ENCODE measurements around the gene INTS13. TPM values are rescaled to one million over a fixed set of nuclear protein-coding genes. Genes with fewer than 3 reads are reported as not detected.

The INTS13 gene
- total RNA-seq, 1 donor from 2014 or later, result 24.4 TPM

- Histone ChIP-seq H3K9me3 (replicated peaks) (no peaks in the 10 kb centered on the region), H3K36me3 (no peaks in the 10 kb centered on the region), H3K4me1 (peaks cover 40% of the 10 kb centered on the region), H3K27ac (replicated peaks) (no peak overlapping the region), H3K4me3 (no peak overlapping the region), H3K27me3 (ENCODE audit: low read depth) (no peaks in the 10 kb centered on the region)
- no peak for DNase-seq
- intact Hi-C loops (cut with micrococcal nuclease), result no loop called here
- TF ChIP-seq CTCF (IDR thresholded peaks at IDR 0.05; ENCODE audit: borderline replicate concordance), result no peak
These were observed 63.1 kb downstream of the INTS13 start for GRCh38 chr12:26874501-26875296.

- DNase-seq, result no peak
- Histone ChIP-seq H3K4me3 (no peak overlapping the region), H3K4me1 (peaks cover 24% of the 10 kb centered on the region), H3K9me3 (replicated peaks) (no peaks in the 10 kb centered on the region), H3K27ac (replicated peaks) (no peak overlapping the region), H3K27me3 (ENCODE audit: low read depth) (no peaks in the 10 kb centered on the region), H3K36me3 (no peaks in the 10 kb centered on the region)
- intact Hi-C loops (cut with micrococcal nuclease), result no loop called here
- no peak for TF ChIP-seq CTCF (IDR thresholded peaks at IDR 0.05; ENCODE audit: borderline replicate concordance)
These were observed 65.2 kb downstream of the INTS13 start for GRCh38 chr12:26872625-26873024.

- intact Hi-C loops (cut with micrococcal nuclease), result no loop called here
- TF ChIP-seq CTCF (IDR thresholded peaks at IDR 0.05; ENCODE audit: borderline replicate concordance), result no peak
These were observed 65.8 kb downstream of the INTS13 start for GRCh38 chr12:26871985-26872384.

GRCh38 chr12:26870491-26871419 lies 67.0 kb downstream of the INTS13 start:
- H3K36me3 ChIP-seq, result no peaks in the 10 kb centered on the region
- H3K9me3 ChIP-seq (replicated peaks), result no peaks in the 10 kb centered on the region
- H3K27ac ChIP-seq (replicated peaks), result peak overlapping the region; percentile 36
- intact Hi-C loops (cut with micrococcal nuclease), result no loop called here
- no peak for TF ChIP-seq CTCF (IDR thresholded peaks at IDR 0.05; ENCODE audit: borderline replicate concordance)
- peaks cover 20% of the 10 kb centered on the region for H3K4me1 ChIP-seq
- H3K4me3 ChIP-seq, result no peak overlapping the region
- no peaks in the 10 kb centered on the region for H3K27me3 ChIP-seq (ENCODE audit: low read depth)
- DNase-seq, result peak; percentile 36

More at GRCh38 chr12:26871985-26872384, 65.8 kb downstream of the INTS13 start:
- peaks cover 20% of the 10 kb centered on the region for H3K4me1 ChIP-seq
- H3K9me3 ChIP-seq (replicated peaks), result no peaks in the 10 kb centered on the region
- no peaks in the 10 kb centered on the region for H3K27me3 ChIP-seq (ENCODE audit: low read depth)
- no peak overlapping the region for H3K27ac ChIP-seq (replicated peaks)
- no peak overlapping the region for H3K4me3 ChIP-seq
- no peak for DNase-seq
- H3K36me3 ChIP-seq, result no peaks in the 10 kb centered on the region

- Histone ChIP-seq H3K36me3 (no peaks in the 10 kb centered on the region), H3K27ac (replicated peaks) (peak overlapping the region; percentile 36), H3K27me3 (ENCODE audit: low read depth) (no peaks in the 10 kb centered on the region), H3K4me3 (no peak overlapping the region), H3K4me1 (peaks cover 20% of the 10 kb centered on the region), H3K9me3 (replicated peaks) (no peaks in the 10 kb centered on the region)
- DNase-seq, result no peak
- intact Hi-C loops (cut with micrococcal nuclease), result no loop called here
- TF ChIP-seq CTCF (IDR thresholded peaks at IDR 0.05; ENCODE audit: borderline replicate concordance), result no peak
These were observed 67.8 kb downstream of the INTS13 start for GRCh38 chr12:26869908-26870459.
